ENCODE measurements around the gene BFSP2.

The BFSP2 gene

DNA sequence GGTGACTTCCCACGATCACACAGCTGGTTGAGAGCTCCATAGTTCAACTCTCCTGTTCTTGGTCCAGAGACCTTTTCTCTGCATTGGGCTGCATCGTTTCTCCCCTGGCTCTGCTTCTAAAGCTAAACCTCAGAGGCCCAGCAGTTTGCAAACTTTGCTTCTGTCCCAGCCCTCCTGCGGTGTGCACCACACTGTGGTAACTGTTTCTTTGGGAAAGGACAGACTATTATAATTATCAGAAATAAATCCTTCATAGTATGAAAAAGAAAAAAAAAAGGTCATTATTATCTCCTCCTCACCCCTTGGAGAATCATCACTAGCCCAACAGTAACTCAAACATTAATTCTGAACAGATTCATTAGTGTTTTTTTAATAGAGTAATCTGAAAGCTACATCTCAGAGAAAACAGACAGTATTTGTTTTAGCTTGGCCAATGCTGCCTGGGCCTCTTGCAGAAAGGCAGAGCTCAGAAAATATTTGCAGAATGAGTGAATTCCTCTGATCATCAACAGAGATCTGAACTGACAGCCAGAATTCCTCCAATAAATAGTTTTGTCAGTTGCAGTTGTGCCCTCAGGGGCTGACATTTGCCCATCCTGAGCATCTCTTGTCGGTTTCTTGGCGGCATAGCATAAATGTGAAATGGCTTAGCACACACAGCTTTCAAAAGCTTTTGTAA lies 52.9 kb downstream of the BFSP2 start:
- TF ChIP-seq, protein P1, sequence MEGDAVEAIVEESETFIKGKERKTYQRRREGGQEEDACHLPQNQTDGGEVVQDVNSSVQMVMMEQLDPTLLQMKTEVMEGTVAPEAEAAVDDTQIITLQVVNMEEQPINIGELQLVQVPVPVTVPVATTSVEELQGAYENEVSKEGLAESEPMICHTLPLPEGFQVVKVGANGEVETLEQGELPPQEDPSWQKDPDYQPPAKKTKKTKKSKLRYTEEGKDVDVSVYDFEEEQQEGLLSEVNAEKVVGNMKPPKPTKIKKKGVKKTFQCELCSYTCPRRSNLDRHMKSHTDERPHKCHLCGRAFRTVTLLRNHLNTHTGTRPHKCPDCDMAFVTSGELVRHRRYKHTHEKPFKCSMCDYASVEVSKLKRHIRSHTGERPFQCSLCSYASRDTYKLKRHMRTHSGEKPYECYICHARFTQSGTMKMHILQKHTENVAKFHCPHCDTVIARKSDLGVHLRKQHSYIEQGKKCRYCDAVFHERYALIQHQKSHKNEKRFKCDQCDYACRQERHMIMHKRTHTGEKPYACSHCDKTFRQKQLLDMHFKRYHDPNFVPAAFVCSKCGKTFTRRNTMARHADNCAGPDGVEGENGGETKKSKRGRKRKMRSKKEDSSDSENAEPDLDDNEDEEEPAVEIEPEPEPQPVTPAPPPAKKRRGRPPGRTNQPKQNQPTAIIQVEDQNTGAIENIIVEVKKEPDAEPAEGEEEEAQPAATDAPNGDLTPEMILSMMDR (IDR thresholded peaks at IDR 0.05; ENCODE audit: insufficient read depth, low read depth, low read length, missing control alignments), result no peak
- DNase-seq (ENCODE audit: low read depth), result no peak
- no peak overlapping the region for H3K4me3 ChIP-seq (ENCODE audit: low read depth, low read length)

DNA sequence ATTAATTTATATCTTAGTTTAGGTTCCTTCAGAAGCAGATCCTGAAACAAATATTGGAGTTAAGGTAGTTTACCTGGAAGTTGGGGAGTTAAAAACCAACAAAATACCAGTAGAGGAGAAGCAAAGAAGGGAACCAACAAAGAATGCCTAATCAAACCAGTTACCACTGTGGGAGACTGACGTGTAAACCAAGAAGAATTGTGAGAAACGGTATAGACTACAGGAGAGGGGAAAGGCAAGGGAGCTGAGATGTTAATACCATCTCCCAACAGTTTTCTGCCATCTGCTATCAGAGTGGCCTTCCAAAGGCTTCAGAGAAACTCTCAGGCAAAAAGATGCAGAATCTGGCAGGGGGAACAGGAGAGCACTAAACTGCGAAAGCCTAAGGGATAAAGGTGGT lies 53.5 kb downstream of the BFSP2 start:
- H3K4me3 ChIP-seq (ENCODE audit: low read depth, low read length), result no peak overlapping the region
- TF ChIP-seq, protein P1 (IDR thresholded peaks at IDR 0.05; ENCODE audit: insufficient read depth, low read depth, low read length, missing control alignments), result no peak
- no peak for DNase-seq (ENCODE audit: low read depth)

DNA sequence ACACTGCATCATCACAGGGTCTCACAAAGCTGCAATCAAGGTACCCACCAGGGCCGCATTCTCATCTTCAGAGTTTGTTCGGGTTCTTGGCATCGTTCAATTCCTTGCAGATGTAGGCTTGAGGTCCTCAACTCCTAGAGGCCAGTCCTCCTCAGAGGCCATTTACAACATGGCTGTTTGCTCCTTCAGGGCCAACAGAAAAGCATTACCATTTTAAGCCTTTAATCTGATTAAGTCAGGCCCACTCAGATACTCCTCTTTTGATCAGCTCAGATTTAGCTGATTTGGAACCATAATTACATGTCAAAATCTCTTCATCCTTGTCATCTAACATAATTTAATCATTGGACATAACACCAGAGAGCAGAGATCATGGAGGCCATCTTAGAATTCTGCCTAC lies 55.4 kb downstream of the BFSP2 start:
- TF ChIP-seq, protein P1 (IDR thresholded peaks at IDR 0.05; ENCODE audit: insufficient read depth, low read depth, low read length, missing control alignments), result no peak
- DNase-seq (ENCODE audit: low read depth), result no peak
- no peak overlapping the region for H3K4me3 ChIP-seq (ENCODE audit: low read depth, low read length)

DNA sequence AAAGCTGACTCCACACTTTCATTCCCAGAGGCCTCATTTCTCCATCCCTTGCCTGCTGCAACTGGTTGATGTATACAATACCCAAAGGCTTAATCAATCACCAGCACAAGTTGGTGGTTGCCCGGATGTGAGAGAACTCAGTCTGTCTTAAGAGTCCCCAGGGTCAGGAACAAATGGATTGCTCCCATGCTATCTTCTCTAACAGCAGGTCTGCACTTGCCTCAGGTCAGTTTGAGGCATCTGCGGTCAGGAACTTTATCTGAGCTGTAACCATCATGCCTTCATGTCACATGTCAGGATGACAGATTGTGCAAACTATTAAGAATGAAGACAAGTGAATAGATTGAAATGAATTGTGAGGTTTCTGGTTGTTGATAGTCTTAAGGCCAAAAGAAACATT lies 56.1 kb downstream of the BFSP2 start:
- TF ChIP-seq, protein P1 (IDR thresholded peaks at IDR 0.05; ENCODE audit: insufficient read depth, low read depth, low read length, missing control alignments), result no peak
- DNase-seq (ENCODE audit: low read depth), result no peak
- no peak overlapping the region for H3K4me3 ChIP-seq (ENCODE audit: low read depth, low read length)

DNA sequence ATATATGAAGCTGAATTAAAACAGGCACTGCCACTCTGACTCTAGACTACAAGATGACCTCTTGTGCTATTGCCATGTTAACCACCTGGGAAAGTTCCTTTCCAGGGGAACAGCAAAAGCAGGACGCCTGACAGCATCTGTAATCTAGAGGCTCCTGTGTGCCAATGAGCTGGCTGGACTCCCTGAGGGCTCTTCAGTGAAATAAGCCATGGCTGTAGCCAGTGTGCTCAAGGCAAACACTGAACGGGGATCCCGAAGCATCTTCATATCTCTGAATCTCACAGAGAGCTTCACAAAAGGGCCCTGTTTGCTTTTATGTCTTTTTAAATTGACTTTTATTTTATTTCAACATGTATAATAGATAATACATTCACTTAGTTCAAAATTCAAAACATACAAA lies 57.2 kb downstream of the BFSP2 start:
- H3K4me3 ChIP-seq (ENCODE audit: low read depth, low read length), result no peak overlapping the region
- TF ChIP-seq, protein P1 (IDR thresholded peaks at IDR 0.05; ENCODE audit: insufficient read depth, low read depth, low read length, missing control alignments), result no peak
- no peak for DNase-seq (ENCODE audit: low read depth)

DNA sequence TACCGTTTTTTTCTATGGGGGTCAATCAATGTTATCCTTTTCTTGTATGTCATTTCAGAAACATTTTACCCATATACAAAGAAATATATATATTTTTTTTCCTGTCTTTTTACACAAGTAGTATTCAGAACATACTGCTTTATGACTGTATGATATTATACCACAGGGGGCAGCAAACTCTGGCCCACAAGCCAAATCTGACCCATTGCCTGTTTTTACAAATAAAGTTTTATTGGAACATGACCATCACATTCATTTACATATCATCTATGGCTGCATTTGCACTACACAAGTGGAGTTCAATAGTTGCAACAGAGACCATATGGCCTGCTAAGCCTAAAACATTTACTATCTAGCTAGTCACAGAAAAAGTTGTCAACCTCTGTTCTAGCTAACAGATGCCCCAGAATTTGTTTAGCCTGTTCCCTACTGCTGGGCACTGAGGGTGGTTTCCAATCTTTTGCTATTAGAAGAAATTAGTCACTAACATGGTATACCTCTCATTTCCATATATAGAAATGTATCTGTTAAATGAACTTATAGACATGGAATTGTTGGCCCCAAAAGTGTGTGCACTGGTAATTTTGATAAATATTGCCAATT lies 57.7 kb downstream of the BFSP2 start:
- TF ChIP-seq, protein P1 (IDR thresholded peaks at IDR 0.05; ENCODE audit: insufficient read depth, low read depth, low read length, missing control alignments), result peak; percentile 27
- DNase-seq (ENCODE audit: low read depth), result no peak
- H3K4me3 ChIP-seq (ENCODE audit: low read depth, low read length), result no peak overlapping the region

DNA sequence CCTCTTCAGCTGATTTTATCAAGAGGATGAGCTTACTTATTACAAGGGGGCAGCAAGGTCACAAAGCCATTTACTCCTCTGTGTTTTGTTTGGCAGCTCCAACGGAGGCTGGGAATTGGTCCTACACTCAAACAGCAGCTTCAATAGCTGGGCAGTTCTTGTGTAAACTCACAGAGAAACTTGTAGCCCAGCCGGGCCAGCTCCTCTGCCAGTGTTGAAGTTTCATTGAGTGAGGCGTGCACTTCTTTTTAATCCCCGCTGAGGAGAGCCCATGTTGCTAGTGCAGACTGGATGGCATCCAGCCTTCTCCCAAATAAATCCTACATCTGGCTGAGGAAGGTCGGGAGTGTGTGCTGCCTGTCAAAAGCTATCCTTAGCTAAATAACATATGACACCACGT lies 59.5 kb downstream of the BFSP2 start:
- DNase-seq (ENCODE audit: low read depth), result no peak
- TF ChIP-seq, protein P1 (IDR thresholded peaks at IDR 0.05; ENCODE audit: insufficient read depth, low read depth, low read length, missing control alignments), result no peak
- no peak overlapping the region for H3K4me3 ChIP-seq (ENCODE audit: low read depth, low read length)
